Peyer's patch (tissue), 4 donors: ENCODE measurements around the gene ERC2. TPM values are rescaled to one million over a fixed set of nuclear protein-coding genes. Genes with fewer than 3 reads are reported as not detected.

ENCODE experiments used
- DNase-seq, 3 donors: peaks; one replicate each; pipeline ENCODE4 v3.0.0-alpha.2; 2017 to 2019
- H3K27ac ChIP-seq, 4 donors: fragments of 200-600 bp; sonication (generic); one replicate each; pipeline ENCODE4 v1.5.1; 2016 to 2019
- H3K27me3 ChIP-seq, 2 donors: fragments of 200-600 bp; sonication (generic); one replicate each; pipeline ENCODE4 v1.5.1; 2019
- H3K36me3 ChIP-seq, 3 donors: fragments of 200-600 bp; sonication (generic); one replicate each; pipeline ENCODE4 v1.5.1; 2016 to 2019
- H3K4me1 ChIP-seq, 4 donors: fragments of 200-600 bp; sonication (generic); one replicate each; pipeline ENCODE4 v1.5.1; 2016 to 2019
- H3K4me3 ChIP-seq, 4 donors: fragments of 200-600 bp; sonication (generic); 1 replicate in 3 of 4; 2 replicates in 1 of 4; pipeline ENCODE4 v1.5.1; 2016 to 2019; ENCODE audit warnings: mild to moderate bottlenecking in 1 of 4
- H3K9me3 ChIP-seq, 4 donors: fragments of 200-600 bp; sonication (generic); one replicate each; pipeline ENCODE4 v1.5.1; 2016 to 2019; ENCODE audit warnings: mild to moderate bottlenecking in 1 of 4
- POLR2A ChIP-seq, 2 donors: fragments of 450-650 bp; IDR thresholded peaks; one replicate each; pipeline ENCODE4 v1.5.1; 2017; ENCODE audit warnings: antibody characterized with exemption in 2 of 2, mild to moderate bottlenecking in 2 of 2, moderate library complexity in 2 of 2
- total RNA-seq, 4 donors: library from RNA; depleted of rRNA; stranded (reverse); fragments of >200 nt; gene quantifications; one replicate each; pipeline ENCODE4 v1.1.0, GENCODE V29; 2016
- TF ChIP-seq, protein P1 (sequence below), 6 experiments: fragments of 450-650 bp in 4 of 6; fragments of 200-600 bp in 2 of 6; sonication (generic) in 1 of 6; IDR thresholded peaks; one replicate each; pipeline ENCODE4 v1.5.1; 2017 to 2019; ENCODE audit warnings: antibody characterized with exemption in 6 of 6, mild to moderate bottlenecking in 3 of 6, moderate library complexity in 1 of 6

ERC2 gene
- total RNA-seq, 4 donors from 2014 or later, result 0.18 to 0.83 TPM; not detected in 2

GRCh38 chr3:55792742-55793141, 675.5 kb downstream of the ERC2 start:
- Histone ChIP-seq H3K36me3 (no peaks in the 10 kb centered on the region), H3K9me3 (no peaks in the 10 kb centered on the region), H3K27me3 (no peaks in the 10 kb centered on the region), H3K4me1 (no peaks in the 10 kb centered on the region), H3K4me3 (no peak overlapping the region), H3K27ac (no peak overlapping the region)
- DNase-seq, result no peak
- no peak for TF ChIP-seq POLR2A (IDR thresholded peaks at IDR 0.05)
- TF ChIP-seq, protein P1, sequence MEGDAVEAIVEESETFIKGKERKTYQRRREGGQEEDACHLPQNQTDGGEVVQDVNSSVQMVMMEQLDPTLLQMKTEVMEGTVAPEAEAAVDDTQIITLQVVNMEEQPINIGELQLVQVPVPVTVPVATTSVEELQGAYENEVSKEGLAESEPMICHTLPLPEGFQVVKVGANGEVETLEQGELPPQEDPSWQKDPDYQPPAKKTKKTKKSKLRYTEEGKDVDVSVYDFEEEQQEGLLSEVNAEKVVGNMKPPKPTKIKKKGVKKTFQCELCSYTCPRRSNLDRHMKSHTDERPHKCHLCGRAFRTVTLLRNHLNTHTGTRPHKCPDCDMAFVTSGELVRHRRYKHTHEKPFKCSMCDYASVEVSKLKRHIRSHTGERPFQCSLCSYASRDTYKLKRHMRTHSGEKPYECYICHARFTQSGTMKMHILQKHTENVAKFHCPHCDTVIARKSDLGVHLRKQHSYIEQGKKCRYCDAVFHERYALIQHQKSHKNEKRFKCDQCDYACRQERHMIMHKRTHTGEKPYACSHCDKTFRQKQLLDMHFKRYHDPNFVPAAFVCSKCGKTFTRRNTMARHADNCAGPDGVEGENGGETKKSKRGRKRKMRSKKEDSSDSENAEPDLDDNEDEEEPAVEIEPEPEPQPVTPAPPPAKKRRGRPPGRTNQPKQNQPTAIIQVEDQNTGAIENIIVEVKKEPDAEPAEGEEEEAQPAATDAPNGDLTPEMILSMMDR (IDR thresholded peaks at IDR 0.05), result no peak

- H3K4me1 ChIP-seq, result no peaks in the 10 kb centered on the region
- H3K9me3 ChIP-seq, result no peaks in the 10 kb centered on the region
- H3K36me3 ChIP-seq, result no peaks in the 10 kb centered on the region
- H3K27ac ChIP-seq, result no peak overlapping the region
- no peak for DNase-seq
- no peak overlapping the region for H3K4me3 ChIP-seq
- H3K27me3 ChIP-seq, result no peaks in the 10 kb centered on the region
- TF ChIP-seq, protein P1 (IDR thresholded peaks at IDR 0.05), result no peak
- no peak for TF ChIP-seq POLR2A (IDR thresholded peaks at IDR 0.05)
Observed at GRCh38 chr3:55792009-55792408, 676.3 kb downstream of the ERC2 start.

GRCh38 chr3:55790596-55791350, 677.5 kb downstream of the ERC2 start:
- TF ChIP-seq, protein P1 (IDR thresholded peaks at IDR 0.05), result no peak
- no peak for TF ChIP-seq POLR2A (IDR thresholded peaks at IDR 0.05)
- Histone ChIP-seq H3K4me3 (no peak overlapping the region), H3K4me1 (no peaks in the 10 kb centered on the region), H3K9me3 (no peaks in the 10 kb centered on the region), H3K27me3 (no peaks in the 10 kb centered on the region), H3K36me3 (no peaks in the 10 kb centered on the region), H3K27ac (no peak overlapping the region)
- DNase-seq, result no peak

DNA sequence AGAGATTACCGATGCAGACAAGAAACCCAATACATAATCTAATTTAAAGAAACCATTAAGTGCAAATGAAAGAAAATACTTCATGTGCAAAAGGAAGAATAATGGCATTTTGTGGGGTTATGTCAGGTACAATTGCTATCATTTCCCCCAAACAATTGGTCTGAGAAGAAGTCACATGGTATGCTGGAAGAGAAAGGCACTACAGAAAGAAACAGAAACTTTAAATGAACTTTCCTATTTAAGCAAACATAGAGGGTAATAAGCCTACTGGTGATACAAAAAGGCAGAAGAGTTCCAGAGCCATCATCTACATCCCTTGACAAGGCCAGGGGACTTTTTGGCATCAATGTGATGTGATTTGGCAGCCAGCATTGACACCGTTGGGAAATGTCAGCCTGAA, 678.8 kb downstream of the ERC2 start:
- H3K27me3 ChIP-seq, result no peaks in the 10 kb centered on the region
- no peaks in the 10 kb centered on the region for H3K9me3 ChIP-seq
- no peaks in the 10 kb centered on the region for H3K36me3 ChIP-seq
- H3K27ac ChIP-seq, result no peak overlapping the region
- TF ChIP-seq, protein P1 (IDR thresholded peaks at IDR 0.05), result no peak
- no peak for TF ChIP-seq POLR2A (IDR thresholded peaks at IDR 0.05)
- no peak overlapping the region for H3K4me3 ChIP-seq
- DNase-seq, result no peak
- H3K4me1 ChIP-seq, result no peaks in the 10 kb centered on the region

DNA sequence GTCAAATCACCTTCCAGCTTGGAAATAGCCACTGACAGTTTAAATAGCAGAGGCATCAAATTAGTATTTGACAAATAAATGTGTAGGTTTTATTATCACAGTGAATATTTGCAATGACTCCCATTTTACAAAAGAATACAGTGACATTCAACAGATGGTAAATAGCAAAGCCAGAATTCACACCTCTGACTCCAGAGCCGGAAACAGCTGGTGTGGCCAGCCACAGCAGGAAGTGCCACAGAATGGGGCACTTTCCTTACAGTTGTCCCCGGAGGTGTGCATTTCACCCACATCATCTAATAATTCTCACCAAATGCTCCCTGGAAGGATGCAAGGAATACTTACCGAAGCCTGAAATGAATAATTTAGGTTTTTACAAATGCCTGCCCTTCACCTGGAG, 685.5 kb downstream of the ERC2 start:
- no peak overlapping the region for H3K27ac ChIP-seq
- TF ChIP-seq, protein P1 (IDR thresholded peaks at IDR 0.05), result no peak
- no peak for TF ChIP-seq POLR2A (IDR thresholded peaks at IDR 0.05)

More for the DNA sequence above, 685.5 kb downstream of the ERC2 start:
- Histone ChIP-seq H3K36me3 (no peaks in the 10 kb centered on the region), H3K27me3 (no peaks in the 10 kb centered on the region), H3K4me3 (no peak overlapping the region), H3K9me3 (no peaks in the 10 kb centered on the region), H3K4me1 (no peaks in the 10 kb centered on the region)
- DNase-seq, result no peak
